ENCODE measurements around the gene DUS1L.

DUS1L gene

DNA sequence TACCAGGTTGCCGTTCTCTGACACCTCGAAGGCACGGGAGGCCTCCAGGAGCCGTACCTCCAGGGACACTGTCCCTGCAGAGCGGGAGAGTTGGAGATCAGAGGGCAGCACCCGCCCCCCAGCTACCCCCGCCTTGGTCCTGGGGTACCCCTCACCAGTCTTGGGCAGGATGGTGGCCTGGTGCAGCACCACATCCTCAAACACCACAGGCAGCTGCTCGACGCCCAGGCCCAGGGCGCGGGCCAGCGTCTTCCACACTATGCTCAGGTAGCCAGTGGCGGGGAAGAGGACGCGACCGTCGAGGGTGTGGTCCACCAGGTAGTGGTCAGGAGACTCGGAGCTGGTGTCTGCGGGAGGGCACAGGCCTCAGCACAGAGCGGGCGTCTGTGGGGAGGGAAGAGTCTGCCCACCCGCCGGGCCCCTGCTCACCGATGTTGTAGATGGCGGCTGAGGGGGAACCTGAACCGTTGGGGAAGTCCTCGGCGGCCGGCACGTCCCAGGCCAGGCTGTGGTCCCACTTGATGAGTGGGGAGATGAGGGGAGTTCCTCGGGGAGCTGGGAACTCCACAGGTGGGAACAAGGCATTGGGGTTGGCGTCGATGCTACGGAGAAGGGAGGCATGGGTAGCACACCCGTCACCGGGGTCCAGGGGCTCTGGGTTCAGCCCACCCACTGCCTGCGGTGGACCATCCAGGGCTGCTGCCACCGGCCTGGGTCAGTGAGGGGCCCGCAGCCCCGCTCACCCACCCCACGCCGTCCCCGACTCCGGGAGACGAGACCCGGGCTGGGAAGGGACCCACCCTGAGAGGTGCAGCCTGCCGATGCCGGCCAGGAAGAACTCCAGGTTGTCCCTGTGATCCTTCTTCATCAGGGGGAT is 22.6 kb upstream of the DUS1L start:
- no peak for FAIRE-seq

DNA sequence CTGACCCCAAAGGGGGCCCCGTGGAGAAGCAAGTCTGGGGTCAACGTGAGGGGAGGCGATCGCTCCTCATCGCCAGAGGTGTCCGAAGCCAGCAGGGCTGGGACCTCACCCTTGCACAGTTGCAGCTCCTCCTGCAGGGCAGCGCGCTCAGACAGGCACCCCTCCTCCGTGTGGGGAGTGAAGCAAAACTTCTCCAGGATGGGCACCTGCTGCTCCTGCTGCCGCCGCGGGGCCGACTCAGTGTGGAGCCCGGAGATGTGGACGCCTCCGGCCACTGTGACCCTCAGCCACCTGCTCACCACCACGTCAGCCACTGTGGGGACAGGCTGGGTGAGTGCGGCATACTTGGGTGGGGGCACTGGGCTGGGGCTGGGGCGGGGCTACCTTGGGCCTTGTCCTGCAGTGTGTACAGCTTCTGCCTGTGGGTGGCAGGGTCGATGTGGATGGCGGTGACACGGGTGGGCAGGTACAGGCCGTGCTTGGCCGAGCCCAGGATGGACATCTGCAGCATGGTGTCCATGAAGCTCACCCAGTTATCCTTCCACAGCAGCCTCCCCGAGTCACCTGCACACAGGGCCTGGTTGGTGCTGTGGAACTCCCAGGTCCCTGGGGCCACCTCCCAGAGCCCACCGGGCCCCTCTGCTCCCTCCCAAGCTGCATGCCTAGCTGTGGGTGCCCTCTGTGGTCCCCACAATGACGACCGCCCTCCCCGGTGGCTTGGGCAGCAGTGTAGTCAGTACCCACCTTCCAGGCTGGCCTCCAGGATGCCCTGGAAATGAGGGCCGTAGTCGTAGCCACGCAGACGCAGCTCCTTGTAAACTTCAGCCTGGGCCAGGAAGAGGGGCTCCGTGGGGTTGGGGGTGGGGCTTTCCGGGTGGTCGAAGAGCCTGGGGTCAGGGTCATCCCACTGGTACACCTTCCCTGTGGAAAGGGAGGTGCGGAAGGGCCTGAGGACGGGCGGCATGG is 21.6 kb upstream of the DUS1L start:
- no peak for FAIRE-seq

DNA sequence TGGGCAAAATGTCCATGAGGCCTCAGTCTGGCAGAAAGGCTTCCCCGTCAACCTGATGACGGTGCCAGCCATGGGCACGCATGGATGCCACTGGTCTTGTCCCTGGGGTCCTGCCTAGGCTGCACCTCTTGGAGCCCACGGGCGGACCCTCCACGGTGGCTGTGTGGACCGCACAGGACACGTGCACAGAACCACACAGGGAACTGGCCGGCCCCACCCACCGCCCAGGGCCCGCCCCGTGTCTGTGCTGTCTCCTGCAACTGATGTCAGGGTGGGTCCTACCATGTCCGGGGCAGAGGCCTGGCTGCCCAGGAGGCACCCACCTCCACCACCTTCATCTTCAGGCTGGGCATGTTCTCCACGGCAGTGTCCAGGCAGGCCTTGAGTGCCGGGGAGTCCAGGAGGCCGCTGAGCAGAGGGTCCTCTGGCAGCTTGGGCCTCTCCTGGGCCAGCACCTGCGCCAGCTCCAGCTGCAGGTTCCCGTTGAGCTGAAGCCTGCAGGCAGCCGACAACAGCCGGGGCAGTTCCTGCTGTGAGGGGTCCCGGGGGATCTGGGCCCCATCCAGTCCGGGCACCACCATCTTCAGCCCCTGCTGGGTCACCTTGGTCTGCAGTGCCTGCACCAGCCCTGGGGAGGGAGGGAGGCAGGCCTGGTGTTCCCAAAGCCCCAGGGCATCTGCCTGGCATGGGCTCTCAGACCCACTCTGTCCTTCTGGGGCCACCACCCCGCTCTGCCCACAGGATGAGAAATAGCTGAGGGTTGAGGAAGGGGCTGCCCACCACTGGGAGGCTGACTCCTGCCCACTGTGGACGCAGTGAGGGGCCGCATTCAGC is 20.5 kb upstream of the DUS1L start:
- FAIRE-seq, result no peak

DNA sequence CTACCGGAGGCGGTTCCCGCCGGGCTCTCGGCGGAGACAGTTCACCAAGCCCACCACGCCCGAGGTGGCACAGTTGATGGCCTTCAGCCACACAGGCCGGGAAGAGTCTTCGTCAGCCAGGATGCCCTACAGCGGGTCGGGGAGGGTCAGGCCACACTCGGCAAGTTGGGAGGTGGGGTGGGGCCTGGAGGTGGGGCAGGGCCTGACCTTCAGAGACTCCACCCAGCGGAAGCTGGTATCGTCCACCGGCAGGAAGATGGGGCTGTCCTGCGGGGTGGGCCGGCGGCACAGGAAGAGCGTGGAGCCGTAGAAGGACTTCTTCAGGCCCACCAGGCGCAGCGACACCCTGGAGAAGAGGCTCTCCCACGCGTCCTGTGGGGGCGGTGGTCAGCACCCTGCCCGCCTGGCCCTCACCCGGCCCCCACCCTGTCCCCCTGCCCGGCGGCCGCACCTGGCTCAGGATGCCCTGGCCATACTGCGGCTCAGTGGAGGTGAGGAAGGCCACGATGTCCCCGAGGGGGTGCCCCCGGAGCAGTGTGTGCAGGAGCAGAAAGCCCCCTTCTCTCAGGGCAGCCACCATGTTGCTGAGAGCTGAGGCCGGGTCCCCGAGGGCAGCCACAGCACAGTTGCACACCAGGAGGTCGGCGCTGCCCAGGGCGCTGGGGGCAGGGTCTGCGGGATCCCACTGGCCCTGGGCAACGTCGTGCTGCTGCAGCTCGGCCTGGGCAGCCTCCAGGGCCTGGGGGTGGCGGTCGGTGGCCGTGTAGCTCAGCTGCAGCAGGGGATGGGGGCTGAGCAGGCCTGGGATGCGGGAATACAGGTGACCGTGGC is 19.6 kb upstream of the DUS1L start:
- FAIRE-seq, result no peak

DNA sequence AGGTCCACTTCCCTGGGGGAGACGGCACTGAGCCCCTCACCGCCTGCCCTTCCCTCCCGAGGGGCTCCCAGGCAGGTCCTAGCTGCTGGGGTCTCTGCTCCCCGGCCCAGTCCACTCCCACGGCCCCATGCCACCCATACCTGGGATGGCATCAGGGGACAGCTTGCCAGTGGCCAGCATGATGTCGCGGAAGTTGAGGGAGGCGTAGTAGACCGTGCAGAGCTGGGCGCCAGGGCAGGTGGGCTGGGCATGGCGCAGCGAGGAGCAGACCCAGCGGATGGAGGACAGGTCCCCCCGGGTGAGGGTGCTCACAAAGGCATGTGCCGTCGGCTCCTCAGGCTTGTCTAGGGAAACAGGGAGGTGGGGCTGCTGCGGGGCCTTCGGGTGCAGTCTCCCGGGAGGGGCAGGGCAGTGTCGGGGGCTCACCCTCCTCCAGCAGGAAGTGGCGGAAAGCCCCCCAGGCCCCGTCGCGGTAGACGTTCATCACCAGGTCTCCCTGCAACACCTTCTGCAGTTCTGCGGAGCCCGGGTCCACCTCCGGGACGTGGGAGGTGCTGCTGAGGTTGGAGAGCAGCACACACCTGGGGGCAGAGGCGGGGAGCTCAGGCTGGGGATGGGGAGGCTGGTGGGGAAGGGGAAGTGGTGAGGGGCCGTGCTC is 18.9 kb upstream of the DUS1L start:
- no peak for FAIRE-seq

- FAIRE-seq, result no peak
These were observed 18.1 kb upstream of the DUS1L start for GRCh38 chr17:82083533-82084359.

GRCh38 chr17:82083009-82083408 is 17.4 kb upstream of the DUS1L start:
- no peak for FAIRE-seq

DNA sequence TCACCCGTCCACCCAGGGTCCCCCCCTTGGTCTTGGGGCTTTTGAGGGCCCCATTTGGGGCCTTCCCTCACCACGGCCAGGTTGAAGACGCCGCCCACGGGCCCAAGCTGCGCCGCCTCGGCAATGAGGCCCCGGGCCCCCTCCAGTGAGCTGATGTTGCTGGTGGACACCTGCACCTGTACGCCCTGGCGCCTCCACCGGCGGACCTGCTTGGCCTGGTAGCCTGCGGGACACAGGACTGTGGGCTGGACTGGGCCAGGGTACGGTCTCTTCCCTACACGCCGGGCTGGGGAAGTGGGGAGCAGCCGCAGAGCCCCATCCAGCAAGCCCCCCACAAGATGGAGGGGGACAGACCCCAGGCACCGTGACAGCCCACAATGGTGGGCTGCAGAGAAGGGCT is 16.9 kb upstream of the DUS1L start:
- no peak for FAIRE-seq

GRCh38 chr17:82081966-82082365 is 16.4 kb upstream of the DUS1L start:
- FAIRE-seq, result no peak

DNA sequence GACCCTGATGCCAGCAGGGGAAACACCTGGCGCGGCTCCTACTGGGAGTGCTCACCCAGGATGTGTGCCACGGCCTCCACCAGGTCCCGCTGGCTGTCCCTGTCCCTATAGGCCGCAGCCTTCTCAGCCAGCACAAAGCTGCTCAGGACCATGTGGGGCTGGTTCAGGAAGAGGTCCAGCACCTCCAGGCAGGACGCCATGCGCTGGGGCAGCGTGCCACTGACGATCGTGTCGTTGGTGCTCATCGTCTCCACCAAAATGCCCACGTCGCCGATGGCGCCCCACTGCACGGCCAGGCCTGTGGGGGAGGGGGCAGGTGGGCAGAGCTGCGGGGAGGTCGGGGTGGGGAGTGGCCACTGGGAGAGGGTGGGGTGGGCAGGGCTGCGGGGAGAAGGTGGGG is 15.9 kb upstream of the DUS1L start:
- FAIRE-seq, result no peak

DNA sequence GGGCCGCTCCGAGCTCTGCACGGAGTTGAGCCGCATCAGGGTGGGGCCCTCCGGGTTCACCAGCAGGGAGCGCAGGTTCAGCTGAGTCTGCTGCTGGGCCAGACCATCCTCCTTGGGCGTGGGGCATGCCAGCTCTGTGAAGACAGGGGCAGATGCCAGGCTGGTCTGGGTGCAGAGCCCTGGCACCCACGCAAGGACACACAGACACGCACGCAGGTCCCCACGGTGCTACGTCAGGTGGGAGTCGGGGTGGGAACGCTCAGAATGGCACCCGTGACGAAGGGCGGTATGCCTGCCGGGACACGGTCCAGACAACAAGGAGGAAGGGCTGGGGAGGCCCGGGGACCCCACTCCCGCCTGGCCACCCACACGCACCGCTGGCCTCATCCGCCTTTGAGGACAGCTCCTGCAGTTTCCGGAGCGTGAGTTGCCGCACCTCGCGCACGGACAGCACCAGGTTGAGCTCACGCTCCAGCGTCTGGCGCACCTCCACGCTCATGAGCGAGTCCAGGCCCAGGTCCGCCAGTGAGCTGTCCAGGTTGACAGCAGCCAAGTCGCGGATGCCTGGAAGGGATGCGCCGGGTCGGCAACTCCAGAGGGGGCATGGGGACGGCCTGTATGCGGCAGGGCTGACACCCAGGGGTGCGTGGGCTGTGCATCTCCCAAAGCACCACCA is 15.3 kb upstream of the DUS1L start:
- no peak for FAIRE-seq

GRCh38 chr17:82080048-82080788 is 14.6 kb upstream of the DUS1L start:
- no peak for FAIRE-seq

DNA sequence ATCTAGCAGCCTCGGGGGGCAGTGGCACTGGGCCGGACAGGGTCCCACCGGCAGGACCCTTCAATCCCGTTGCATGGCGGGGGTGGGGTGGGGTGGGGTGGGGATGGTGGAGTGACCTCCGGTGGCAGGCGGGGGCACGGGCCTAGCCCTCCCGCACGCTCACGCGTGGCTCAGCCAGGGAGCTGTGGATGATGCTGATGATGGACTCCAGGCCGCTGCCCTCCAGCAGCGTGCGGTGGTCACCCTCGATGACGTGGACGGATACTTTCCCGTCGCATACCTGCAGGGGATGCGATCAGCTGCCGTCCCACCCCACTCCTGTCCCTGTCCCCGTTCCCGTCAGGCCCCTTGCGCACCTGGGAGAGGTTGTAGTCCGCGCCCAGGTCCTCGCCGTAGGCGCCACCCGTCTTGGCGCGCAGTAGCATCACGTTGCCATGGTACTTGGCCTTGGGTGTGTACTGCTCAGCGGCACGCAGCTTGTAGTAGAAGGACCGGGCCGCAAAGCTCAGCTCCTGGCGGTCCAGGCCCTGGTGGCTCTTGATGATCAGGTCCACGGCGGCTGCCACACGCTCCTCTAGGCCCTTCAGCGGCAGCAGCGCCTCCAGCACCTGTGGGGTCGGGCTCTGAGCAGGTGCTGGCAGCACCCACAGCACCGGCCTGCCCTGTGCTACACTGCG is 13.5 kb upstream of the DUS1L start:
- no peak for FAIRE-seq

GRCh38 chr17:82078433-82078832 is 12.8 kb upstream of the DUS1L start:
- no peak for FAIRE-seq

DNA sequence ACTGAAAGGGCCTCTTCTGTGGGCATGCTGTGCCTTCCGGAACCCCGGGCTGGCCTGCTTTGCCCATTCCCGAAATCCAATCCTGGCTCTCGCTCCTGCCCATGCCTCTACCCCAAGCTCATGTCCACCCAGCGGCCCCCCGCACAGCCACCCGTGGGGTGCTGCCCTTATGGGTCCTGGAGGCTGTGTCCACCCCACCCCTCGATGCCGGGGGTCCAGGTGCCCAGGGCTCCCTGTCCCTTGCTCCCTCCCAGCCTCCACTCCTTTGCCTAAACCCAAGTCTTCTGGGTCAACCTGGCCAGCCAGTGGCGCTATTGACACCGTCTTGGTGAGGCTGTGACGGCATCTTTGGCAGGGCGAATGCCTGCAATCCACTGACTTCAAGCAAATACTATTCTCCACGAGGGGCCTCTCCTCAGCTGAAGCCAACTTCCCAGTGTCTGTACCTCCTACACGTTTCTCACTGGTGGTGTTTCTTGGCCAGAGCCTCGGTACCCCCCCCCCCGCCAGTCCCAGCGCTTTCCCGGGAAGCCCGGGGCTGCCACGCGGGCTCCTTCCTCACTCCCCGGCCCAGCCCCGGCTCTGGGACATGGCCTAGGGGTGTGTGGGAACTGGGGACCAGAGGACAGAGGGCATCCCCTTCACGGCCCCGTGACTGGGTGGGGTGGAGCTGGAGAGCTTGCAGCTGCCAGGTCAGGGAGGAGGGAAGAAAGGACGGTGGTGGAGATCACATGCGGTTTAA is 12.2 kb upstream of the DUS1L start:
- peak; percentile 36 for FAIRE-seq

GRCh38 chr17:82076785-82077591 is 11.4 kb upstream of the DUS1L start:
- FAIRE-seq, result no peak
